ENCODE measurements around the gene FNDC3A. TPM values are rescaled to one million over a fixed set of nuclear protein-coding genes. Genes with fewer than 3 reads are reported as not detected.
"Not testable (repeated sequence)": the region's sequence is repeated elsewhere in the genome, so short reads cannot be mapped to it uniquely, and the experiment has no call there.

FNDC3A gene
- polyA plus RNA-seq, 3 donors, result 66.6 to 81.9 (median 80.6) TPM

- no peak for DNase-seq
These were observed 95.7 kb downstream of the FNDC3A start for GRCh38 chr13:49071341-49071937.

- DNase-seq, result no peak
These were observed 107.2 kb downstream of the FNDC3A start for GRCh38 chr13:49082653-49083536.

GRCh38 chr13:49084961-49085360 lies 109.2 kb downstream of the FNDC3A start:
- no peak for DNase-seq

- no peak for DNase-seq
These were observed 111.0 kb downstream of the FNDC3A start for GRCh38 chr13:49086722-49087121.

- DNase-seq, result no peak
These were observed 117.7 kb downstream of the FNDC3A start for GRCh38 chr13:49093376-49093775.

- DNase-seq, result no peak
These were observed 121.7 kb downstream of the FNDC3A start for GRCh38 chr13:49097374-49097773.

GRCh38 chr13:49098198-49098597 lies 122.5 kb downstream of the FNDC3A start:
- DNase-seq, result no peak

- no peak for DNase-seq
These were observed 123.2 kb downstream of the FNDC3A start for GRCh38 chr13:49098771-49099512.

- DNase-seq, result no peak
These were observed 123.8 kb downstream of the FNDC3A start for GRCh38 chr13:49099513-49099877.

- no peak for DNase-seq
These were observed 125.2 kb downstream of the FNDC3A start for GRCh38 chr13:49100637-49101570.

- no peak for DNase-seq
These were observed 132.5 kb downstream of the FNDC3A start for GRCh38 chr13:49108196-49108595.

- peak; percentile 91 for DNase-seq
These were observed 134.6 kb downstream of the FNDC3A start for GRCh38 chr13:49110122-49110912.

GRCh38 chr13:49110913-49111170 lies 135.1 kb downstream of the FNDC3A start:
- DNase-seq, result no peak

- no peak for DNase-seq
These were observed 137.2 kb downstream of the FNDC3A start for GRCh38 chr13:49112782-49113525.

- DNase-seq, result no peak
These were observed 138.0 kb downstream of the FNDC3A start for GRCh38 chr13:49113526-49114286.

GRCh38 chr13:49116873-49117272 lies 141.2 kb downstream of the FNDC3A start:
- no peak for DNase-seq

GRCh38 chr13:49118455-49118854 lies 142.7 kb downstream of the FNDC3A start:
- not testable (repeated sequence) for DNase-seq

GRCh38 chr13:49124693-49125304 lies 149.1 kb downstream of the FNDC3A start:
- no peak for DNase-seq

GRCh38 chr13:49125964-49126524 lies 150.3 kb downstream of the FNDC3A start:
- DNase-seq, result no peak

All from renal pelvis (tissue), 4 donors.